LNCaP clone FGC (cell line): ENCODE results near the gene NEDD9.
A peak's percentile ranks its signal among the peaks of the same experiment; 100 is the strongest.

Experiments
- DNase-seq: peaks from one replicate; pipeline ENCODE4 v3.0.0-alpha.2; 2011; ENCODE audit warnings: low read depth
- H3K4me3 ChIP-seq: 2 replicates; pipeline ENCODE4 v1.5.1; 2011; ENCODE audit warnings: mild to moderate bottlenecking, low read depth, low read length, control low read depth
- CTCF ChIP-seq: IDR thresholded peaks from 2 replicates; pipeline ENCODE4 v1.5.1; 2012; ENCODE audit warnings: mild to moderate bottlenecking; ENCODE audit not compliant: control insufficient read depth, insufficient read depth; ENCODE audit errors: extremely low read depth

Gene NEDD9

GRCh38 chr6:11270030-11271027 lies 37.9 kb upstream of the NEDD9 start:
- DNase-seq = peak; percentile 77
- no peak for TF ChIP-seq CTCF
- H3K4me3 ChIP-seq = no peak overlapping the region

GRCh38 chr6:11268978-11269377 lies 36.5 kb upstream of the NEDD9 start:
- no peak for DNase-seq
- no peak overlapping the region for H3K4me3 ChIP-seq
- TF ChIP-seq CTCF = no peak

- no peak for TF ChIP-seq CTCF
- H3K4me3 ChIP-seq = no peak overlapping the region
- DNase-seq = no peak
These were observed 34.5 kb upstream of the NEDD9 start for GRCh38 chr6:11266926-11267325.

- DNase-seq = no peak
- TF ChIP-seq CTCF = no peak
- H3K4me3 ChIP-seq = no peak overlapping the region
These were observed 33.5 kb upstream of the NEDD9 start for GRCh38 chr6:11265932-11266331.

GRCh38 chr6:11264100-11264499 lies 31.6 kb upstream of the NEDD9 start:
- no peak for TF ChIP-seq CTCF
- DNase-seq = no peak
- no peak overlapping the region for H3K4me3 ChIP-seq

- DNase-seq = no peak
- H3K4me3 ChIP-seq = no peak overlapping the region
- no peak for TF ChIP-seq CTCF
These were observed 30.9 kb upstream of the NEDD9 start for GRCh38 chr6:11263291-11263775.

GRCh38 chr6:11262242-11262641 lies 29.8 kb upstream of the NEDD9 start:
- no peak for TF ChIP-seq CTCF
- DNase-seq = no peak
- no peak overlapping the region for H3K4me3 ChIP-seq
